Astrocyte of the cerebellum (primary cell): ENCODE results near the gene TAGLN3.

ENCODE experiments used
- DNase-seq: peaks from one replicate; pipeline ENCODE4 v3.0.0-alpha.2; 2011; ENCODE audit warnings: low read depth
- H3K4me3 ChIP-seq: 2 replicates; pipeline ENCODE4 v1.5.1; 2011; ENCODE audit warnings: mild to moderate bottlenecking, low read depth, low read length, moderate library complexity
- CTCF ChIP-seq: IDR thresholded peaks from 2 replicates; pipeline ENCODE4 v1.5.1; 2012; ENCODE audit warnings: low read length, low read depth, moderate library complexity, mild to moderate bottlenecking; ENCODE audit errors: missing control alignments
- in situ Hi-C: cut with HindIII; loops from 2 replicates; pipeline ENCODE4 v1.10.0; 2017; ENCODE audit warnings: low sequenced_read_pairs

The TAGLN3 gene

GRCh38 chr3:112000966-112001365, 2.2 kb downstream of the TAGLN3 start:
- in situ Hi-C loops = no loop called here
- H3K4me3 ChIP-seq = no peak overlapping the region
- DNase-seq = no peak
- no peak for TF ChIP-seq CTCF

DNA sequence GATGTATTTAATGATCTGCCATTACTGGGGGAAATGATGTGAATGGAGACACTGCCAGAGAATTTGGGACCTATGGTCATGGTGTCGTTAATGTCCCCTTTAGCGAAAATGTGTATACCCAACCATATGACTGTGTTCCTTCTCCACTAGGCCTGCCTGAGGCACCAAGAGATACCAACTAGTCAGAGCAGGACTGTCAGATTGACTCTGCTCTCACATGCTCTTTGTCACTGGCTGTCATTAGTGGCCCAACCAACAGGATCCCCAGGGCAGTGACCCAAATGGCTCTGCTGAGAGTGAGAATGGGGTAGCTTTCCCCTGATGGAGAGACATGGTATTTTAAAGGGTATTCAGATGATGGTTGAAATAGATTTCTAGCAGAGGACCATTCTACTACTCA, 2.8 kb downstream of the TAGLN3 start:
- H3K4me3 ChIP-seq = no peak overlapping the region
- DNase-seq = no peak
- no peak for TF ChIP-seq CTCF
- in situ Hi-C loops = no loop called here

- no peak overlapping the region for H3K4me3 ChIP-seq
- TF ChIP-seq CTCF = no peak
- in situ Hi-C loops = no loop called here
- no peak for DNase-seq
These were observed 3.6 kb downstream of the TAGLN3 start for GRCh38 chr3:112002096-112002971.

- in situ Hi-C loops = no loop called here
- no peak for DNase-seq
- H3K4me3 ChIP-seq = no peak overlapping the region
These were observed 4.8 kb downstream of the TAGLN3 start for GRCh38 chr3:112003321-112004080.

GRCh38 chr3:112004187-112004586, 5.5 kb downstream of the TAGLN3 start:
- H3K4me3 ChIP-seq = no peak overlapping the region
- no peak for TF ChIP-seq CTCF
- DNase-seq = no peak
- in situ Hi-C loops = no loop called here

More at GRCh38 chr3:112003321-112004080, 4.8 kb downstream of the TAGLN3 start:
- no peak for TF ChIP-seq CTCF

DNA sequence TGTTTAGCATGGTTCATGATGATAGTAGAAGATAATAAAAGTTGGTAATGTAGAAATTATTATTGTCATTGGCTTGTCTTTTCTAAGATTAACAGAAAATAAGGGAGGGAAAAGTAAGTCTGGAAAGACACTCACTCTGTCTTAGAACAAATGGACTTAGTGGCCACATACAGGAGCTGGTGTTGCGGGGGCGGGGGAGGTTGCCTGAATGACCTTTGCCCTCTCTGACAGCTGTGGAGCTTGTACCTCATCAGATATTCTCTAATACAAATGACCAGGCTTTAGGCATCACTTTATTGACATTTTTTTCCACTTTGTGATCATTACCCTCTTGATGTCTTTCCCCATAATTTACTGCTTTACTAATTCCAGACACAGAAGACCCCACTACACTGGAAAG, 5.9 kb downstream of the TAGLN3 start:
- TF ChIP-seq CTCF = no peak
- DNase-seq = no peak
- no peak overlapping the region for H3K4me3 ChIP-seq
- in situ Hi-C loops = no loop called here
